IMR-90 (cell line): Measurements from ENCODE around the gene SLC35G1.

Experiments
- CEBPB ChIP-seq: IDR thresholded peaks from 2 replicates; pipeline ENCODE4 v1.6.1; 2012; ENCODE audit warnings: low read depth, low read length, improper control_type of control experiment
- CHD1 ChIP-seq: IDR thresholded peaks from 2 replicates; pipeline ENCODE4 v1.6.1; 2012; ENCODE audit warnings: low read depth, low read length, improper control_type of control experiment
- ELK1 ChIP-seq: fragments of 150-350 bp; IDR thresholded peaks from 2 replicates; pipeline ENCODE4 v1.6.1; 2016; ENCODE audit warnings: low read depth, mild to moderate bottlenecking, low read length, moderate library complexity, borderline replicate concordance
- FOS ChIP-seq: fragments of 150-350 bp; IDR thresholded peaks from 2 replicates; pipeline ENCODE4 v1.6.1; 2016; ENCODE audit warnings: low read depth, low read length
- MAZ ChIP-seq: IDR thresholded peaks from 2 replicates; pipeline ENCODE4 v1.6.1; 2012; ENCODE audit warnings: low read depth, mild to moderate bottlenecking, low read length, improper control_type of control experiment, moderate library complexity, borderline replicate concordance
- MXI1 ChIP-seq: IDR thresholded peaks from 2 replicates; pipeline ENCODE4 v1.6.1; 2012; ENCODE audit warnings: low read depth, mild to moderate bottlenecking, low read length, moderate library complexity, borderline replicate concordance
- NFE2L2 ChIP-seq: fragments of 150-350 bp; IDR thresholded peaks from 2 replicates; pipeline ENCODE4 v1.6.1; 2016; ENCODE audit warnings: low read depth, mild to moderate bottlenecking, low read length
- POLR2A ChIP-seq: IDR thresholded peaks from 2 replicates; pipeline ENCODE4 v1.6.1; 2012; ENCODE audit warnings: mild to moderate bottlenecking, low read depth, low read length
- RAD21 ChIP-seq: IDR thresholded peaks from 2 replicates; pipeline ENCODE4 v1.6.1; 2012; ENCODE audit warnings: low read length, improper control_type of control experiment
- RFX5 ChIP-seq: IDR thresholded peaks from 2 replicates; pipeline ENCODE4 v1.8.0; 2012; ENCODE audit warnings: low read depth, mild to moderate bottlenecking, low read length, moderate library complexity
- SMC3 ChIP-seq: fragments of 150-350 bp; IDR thresholded peaks from 2 replicates; pipeline ENCODE4 v1.6.1; 2016; ENCODE audit warnings: low read depth, mild to moderate bottlenecking, antibody characterized with exemption, low read length, moderate library complexity
- USF2 ChIP-seq: fragments of 150-350 bp; IDR thresholded peaks from 2 replicates; pipeline ENCODE4 v1.6.1; 2017; ENCODE audit warnings: mild to moderate bottlenecking, antibody characterized with exemption, low read length, low read depth
- TF ChIP-seq, protein P1 (sequence below): conservative IDR thresholded peaks from 2 replicates; pipeline ENCODE4 v1.5.1; 2012; ENCODE audit warnings: mild to moderate bottlenecking, low read depth, low read length, improper control_type of control experiment

- TF ChIP-seq, protein P1, sequence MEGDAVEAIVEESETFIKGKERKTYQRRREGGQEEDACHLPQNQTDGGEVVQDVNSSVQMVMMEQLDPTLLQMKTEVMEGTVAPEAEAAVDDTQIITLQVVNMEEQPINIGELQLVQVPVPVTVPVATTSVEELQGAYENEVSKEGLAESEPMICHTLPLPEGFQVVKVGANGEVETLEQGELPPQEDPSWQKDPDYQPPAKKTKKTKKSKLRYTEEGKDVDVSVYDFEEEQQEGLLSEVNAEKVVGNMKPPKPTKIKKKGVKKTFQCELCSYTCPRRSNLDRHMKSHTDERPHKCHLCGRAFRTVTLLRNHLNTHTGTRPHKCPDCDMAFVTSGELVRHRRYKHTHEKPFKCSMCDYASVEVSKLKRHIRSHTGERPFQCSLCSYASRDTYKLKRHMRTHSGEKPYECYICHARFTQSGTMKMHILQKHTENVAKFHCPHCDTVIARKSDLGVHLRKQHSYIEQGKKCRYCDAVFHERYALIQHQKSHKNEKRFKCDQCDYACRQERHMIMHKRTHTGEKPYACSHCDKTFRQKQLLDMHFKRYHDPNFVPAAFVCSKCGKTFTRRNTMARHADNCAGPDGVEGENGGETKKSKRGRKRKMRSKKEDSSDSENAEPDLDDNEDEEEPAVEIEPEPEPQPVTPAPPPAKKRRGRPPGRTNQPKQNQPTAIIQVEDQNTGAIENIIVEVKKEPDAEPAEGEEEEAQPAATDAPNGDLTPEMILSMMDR: no peak
- no peak for TF ChIP-seq SMC3
- no peak for TF ChIP-seq POLR2A
- TF ChIP-seq MAZ: no peak
- no peak for TF ChIP-seq CEBPB
- no peak for TF ChIP-seq CHD1
- TF ChIP-seq RAD21: no peak
- TF ChIP-seq USF2: no peak
- no peak for TF ChIP-seq NFE2L2
- no peak for TF ChIP-seq MXI1
- no peak for TF ChIP-seq ELK1
- TF ChIP-seq FOS: no peak
- no peak for TF ChIP-seq RFX5
These were observed 32.8 kb downstream of the SLC35G1 start for GRCh38 chr10:93926613-93927012.
